Measurements from ENCODE around the gene GLRB.

DNA sequence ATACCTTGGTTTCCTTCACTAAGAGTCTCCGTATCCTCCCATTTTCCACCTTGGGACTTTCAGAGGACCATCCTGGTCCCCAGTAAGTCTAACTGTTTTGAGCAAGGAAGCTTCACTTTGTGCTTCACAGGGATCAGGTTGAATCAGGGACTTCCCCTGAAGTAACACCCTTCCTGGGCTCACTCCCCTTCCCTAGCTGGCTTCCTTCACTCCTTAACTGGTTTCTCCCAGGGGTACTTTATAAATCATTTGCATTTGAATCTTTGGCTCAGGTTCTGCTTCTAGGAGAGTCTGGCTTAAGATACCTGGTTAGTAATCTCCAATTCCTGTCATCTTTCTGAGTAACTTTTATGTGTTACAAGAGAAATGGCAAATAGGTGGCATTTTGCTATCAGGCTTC lies 120.1 kb downstream of the GLRB start:
- no peak for TF ChIP-seq POLR2A (IDR thresholded peaks at IDR 0.05)
- TF ChIP-seq, protein P1, sequence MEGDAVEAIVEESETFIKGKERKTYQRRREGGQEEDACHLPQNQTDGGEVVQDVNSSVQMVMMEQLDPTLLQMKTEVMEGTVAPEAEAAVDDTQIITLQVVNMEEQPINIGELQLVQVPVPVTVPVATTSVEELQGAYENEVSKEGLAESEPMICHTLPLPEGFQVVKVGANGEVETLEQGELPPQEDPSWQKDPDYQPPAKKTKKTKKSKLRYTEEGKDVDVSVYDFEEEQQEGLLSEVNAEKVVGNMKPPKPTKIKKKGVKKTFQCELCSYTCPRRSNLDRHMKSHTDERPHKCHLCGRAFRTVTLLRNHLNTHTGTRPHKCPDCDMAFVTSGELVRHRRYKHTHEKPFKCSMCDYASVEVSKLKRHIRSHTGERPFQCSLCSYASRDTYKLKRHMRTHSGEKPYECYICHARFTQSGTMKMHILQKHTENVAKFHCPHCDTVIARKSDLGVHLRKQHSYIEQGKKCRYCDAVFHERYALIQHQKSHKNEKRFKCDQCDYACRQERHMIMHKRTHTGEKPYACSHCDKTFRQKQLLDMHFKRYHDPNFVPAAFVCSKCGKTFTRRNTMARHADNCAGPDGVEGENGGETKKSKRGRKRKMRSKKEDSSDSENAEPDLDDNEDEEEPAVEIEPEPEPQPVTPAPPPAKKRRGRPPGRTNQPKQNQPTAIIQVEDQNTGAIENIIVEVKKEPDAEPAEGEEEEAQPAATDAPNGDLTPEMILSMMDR (IDR thresholded peaks at IDR 0.05): no peak

Measured in heart left ventricle (tissue), 13 donors.